ENCODE results near the gene ARHGAP28. TPM values are rescaled to one million over a fixed set of nuclear protein-coding genes. Genes with fewer than 3 reads are reported as not detected.

ARHGAP28 gene
- total RNA-seq, 1 experiment from 2014 or later: 9.2 TPM

- no peak for DNase-seq
- no peak overlapping the region for H3K56ac ChIP-seq (ENCODE audit: insufficient read length, low read depth, low read length)
- no peak overlapping the region for H3K4me2 ChIP-seq (ENCODE audit: insufficient read depth, insufficient read length, low read length)
- Mint-ChIP-seq H3K36me3 (ENCODE audit: insufficient read depth in 1 of 3, low read depth in 3 of 3) (no peaks in the 10 kb centered on the region), H3K4me3 (no peak overlapping the region), H3K27me3 (ENCODE audit: low read depth) (no peaks in the 10 kb centered on the region), H3K9me3 (no peaks in the 10 kb centered on the region; a peak in 1 of 5 replicates), H3K4me1 (peaks cover 0 to 5% of the 10 kb centered on the region in 2 experiments; a peak in 1 of 4 replicates), H3K27ac (no peak overlapping the region)
- no peak overlapping the region for H2BK20ac ChIP-seq (ENCODE audit: low read depth, low read length, poor library complexity, severe bottlenecking)
- H2BK120ac ChIP-seq (ENCODE audit: low read depth, low read length, poor library complexity, severe bottlenecking): no peak overlapping the region
- no peak overlapping the region for H2BK15ac ChIP-seq (ENCODE audit: low read depth, low read length)
- H2AFZ ChIP-seq (ENCODE audit: low read length): no peak overlapping the region
- TF ChIP-seq CTCF (conservative IDR thresholded peaks at IDR 0.05): no peak
- no peak overlapping the region for H3K9ac ChIP-seq (ENCODE audit: extremely low read depth, insufficient read length, low read length)
- H2BK12ac ChIP-seq (ENCODE audit: insufficient read length, low read depth, low read length): no peak overlapping the region
- no peaks in the 10 kb centered on the region for H3K4me1 ChIP-seq (ENCODE audit: insufficient read depth, low read length)
- H4K91ac ChIP-seq (ENCODE audit: insufficient read length, low read depth, low read length): no peak overlapping the region
- H3K4ac ChIP-seq (ENCODE audit: low read depth, low read length): no peak overlapping the region
- no peak overlapping the region for H4K8ac ChIP-seq (replicated peaks; ENCODE audit: insufficient read length, low read depth, low read length)
- no peaks in the 10 kb centered on the region for H3K79me2 ChIP-seq (ENCODE audit: insufficient read depth, low read length)
- H4K20me1 ChIP-seq (ENCODE audit: control insufficient read depth, insufficient read depth, insufficient read length): no peaks in the 10 kb centered on the region
- H3K27ac ChIP-seq (ENCODE audit: insufficient read length, low read depth, low read length): no peak overlapping the region
- H2BK5ac ChIP-seq (ENCODE audit: insufficient read length, low read length): no peak overlapping the region
- H3K79me1 ChIP-seq (ENCODE audit: insufficient read depth, low read depth, low read length, poor library complexity, severe bottlenecking): no peaks in the 10 kb centered on the region
- H3K9me3 ChIP-seq (ENCODE audit: control insufficient read depth, low read depth, low read length): no peaks in the 10 kb centered on the region
- no peak overlapping the region for H4K5ac ChIP-seq (ENCODE audit: insufficient read length, low read depth, low read length)
- no peaks in the 10 kb centered on the region for H3K23me2 ChIP-seq (ENCODE audit: insufficient read length, low read depth, low read length, poor library complexity, severe bottlenecking)
- H3K23ac ChIP-seq (ENCODE audit: insufficient read length, low read depth, low read length): no peak overlapping the region
- WGBS (ENCODE audit: extremely low coverage, insufficient read length, low lambda C conversion rate): no CpG with 5 or more reads among the region's 11 CpGs
- no peak overlapping the region for H3T11ph ChIP-seq (ENCODE audit: low read length)
- H2AK5ac ChIP-seq (ENCODE audit: insufficient read length, low read length): no peak overlapping the region
- no peaks in the 10 kb centered on the region for H3K27me3 ChIP-seq (ENCODE audit: insufficient read depth, low read length)
- H3K18ac ChIP-seq (ENCODE audit: insufficient read length, low read depth, low read length): no peak overlapping the region
- H3K14ac ChIP-seq (ENCODE audit: insufficient read depth, low read length): no peak overlapping the region
Measured at GRCh38 chr18:6928359-6928758, 198.8 kb downstream of the ARHGAP28 start.
